HepG2 (cell line): ENCODE data around the gene SH3GL2.

Source experiments
- KLF6 ChIP-seq: IDR thresholded peaks from 2 replicates; pipeline ENCODE4 v1.8.0; 2016; ENCODE audit warnings: missing biosample characterization, missing genetic modification reagents
- PHF20 ChIP-seq: sonication (generic); formaldehyde crosslinking; IDR thresholded peaks from 2 replicates; pipeline ENCODE4 v1.5.0; 2020; ENCODE audit warnings: mild to moderate bottlenecking, missing genetic modification reagents
- POLR2A ChIP-seq, 2 experiments: IDR thresholded peaks; 2 replicates each; pipeline ENCODE4 v1.6.1; 2011; ENCODE audit warnings: low read depth in 2 of 2, low read length in 2 of 2, mild to moderate bottlenecking in 1 of 2, moderate library complexity in 1 of 2; ENCODE audit not compliant: insufficient read depth in 1 of 2

GRCh38 chr9:17600962-17601593 lies 22.2 kb downstream of the SH3GL2 start:
- no peak for TF ChIP-seq POLR2A (IDR thresholded peaks at IDR 0.05; ENCODE audit: insufficient read depth in 1 of 2, low read depth in 2 of 2, low read length in 2 of 2)
- TF ChIP-seq KLF6: no peak
- no peak for TF ChIP-seq PHF20 (CRISPR knock-in tag)
